Spinal cord (tissue), 10 donors: Measurements from ENCODE around the gene ZNF496. TPM values are rescaled to one million over a fixed set of nuclear protein-coding genes. Genes with fewer than 3 reads are reported as not detected.
"Not testable (repeated sequence)": the region's sequence is repeated elsewhere in the genome, so short reads cannot be mapped to it uniquely, and the experiment has no call there.

ENCODE experiments used
- DNase-seq, 6 donors: peaks; one replicate each; pipeline versions ENCODE4 v3.0.0 to v3.0.0-alpha.2; 2013 to 2015; ENCODE audit warnings: low spot score in 6 of 6, low read depth in 4 of 6
- H3K27ac ChIP-seq: one replicate; pipeline ENCODE4 v1.5.1; 2013; ENCODE audit warnings: low read depth, low read length, control low read depth
- H3K27me3 ChIP-seq: one replicate; pipeline ENCODE4 v1.6.1; 2013; ENCODE audit warnings: low read length; ENCODE audit not compliant: control insufficient read depth, insufficient read depth
- H3K36me3 ChIP-seq: one replicate; pipeline ENCODE4 v1.6.1; 2013; ENCODE audit warnings: low read length; ENCODE audit not compliant: control insufficient read depth, insufficient read depth
- H3K4me1 ChIP-seq: one replicate; pipeline ENCODE4 v1.6.1; 2013; ENCODE audit warnings: low read length; ENCODE audit not compliant: control insufficient read depth, insufficient read depth
- H3K4me3 ChIP-seq: one replicate; pipeline ENCODE4 v1.5.1; 2013; ENCODE audit warnings: low read depth, low read length, control low read depth
- H3K9me3 ChIP-seq: one replicate; pipeline ENCODE4 v1.6.1; 2013; ENCODE audit warnings: low read length; ENCODE audit not compliant: control insufficient read depth, insufficient read depth
- WGBS: methylation state at CpG from one replicate; pipeline ENCODE4 v1.1.5; 2013; ENCODE audit warnings: missing lambda C conversion rate; ENCODE audit not compliant: insufficient coverage; 5-methylcytosine and 5-hydroxymethylcytosine counted together
- long read RNA-seq, 4 donors: transcript quantifications; one replicate each; lab custom pipeline, GENCODE V29; 2026
- polyA plus RNA-seq, 2 donors: library from polyadenylated mRNA; unstranded; fragments of 120-200 nt; gene quantifications; one replicate each; pipeline ENCODE4 v1.2.1, GENCODE V29; 2013; ENCODE audit not compliant: insufficient read length in 2 of 2
- total RNA-seq, 2 donors: library from RNA; depleted of rRNA in 1 of 2; stranded (reverse); fragments of 120-200 nt in 1 of 2; fragments of >200 nt in 1 of 2; gene quantifications; one replicate each; pipeline versions ENCODE4 v1.2.3 to v1.2.4, GENCODE V29; 2013 to 2014
- donor health status: healthy.

Gene ZNF496
- total RNA-seq (10 to 100 TPM; 11.2 to 24.2 TPM), polyA plus RNA-seq (10 to 100 TPM; 31.6 to 35.9 TPM)
- long read RNA-seq, donor 1, full-length matches to known transcripts: 5 of 19 reads
- long read RNA-seq, donor 1, partial matches to known transcripts: 14 of 19 reads
- long read RNA-seq, donor 1, other reads (novel, unspliced or antisense): 0 of 19 reads
- long read RNA-seq, donor 2, full-length matches to known transcripts: 1 of 1 reads
- long read RNA-seq, donor 2, partial matches to known transcripts: 0 of 1 reads
- long read RNA-seq, donor 2, other reads (novel, unspliced or antisense): 0 of 1 reads
- long read RNA-seq, donor 3, full-length matches to known transcripts: 1 of 1 reads
- long read RNA-seq, donor 3, partial matches to known transcripts: 0 of 1 reads
- long read RNA-seq, donor 3, other reads (novel, unspliced or antisense): 0 of 1 reads
- long read RNA-seq, donor 4, full-length matches to known transcripts: 6 of 6 reads
- long read RNA-seq, donor 4, partial matches to known transcripts: 0 of 6 reads
- long read RNA-seq, donor 4, other reads (novel, unspliced or antisense): 0 of 6 reads

- WGBS: under 1% methylated on average over 83 of the region's 93 CpGs
- DNase-seq: peak in 4 of 6 donors; percentile 71 to 95 (median 83)
- Histone ChIP-seq H3K4me1 (peaks cover 41% of the 10 kb centered on the region), H3K27me3 (no peaks in the 10 kb centered on the region), H3K36me3 (peaks cover 27% of the 10 kb centered on the region), H3K4me3 (peak within 1 kb of the TSS; percentile 80), H3K9me3 (no peaks in the 10 kb centered on the region), H3K27ac (peak within 1 kb of the TSS; percentile 86)
Measured at GRCh38 chr1:247331525-247332214, at the start of gene ZNF496. ZNF496 (minus strand) TSS chr1:247331867; CDS start chr1:247329578, 2,289 bp downstream.

- H3K27ac ChIP-seq: no peak overlapping the region
- no peaks in the 10 kb centered on the region for H3K9me3 ChIP-seq
- WGBS: 84% methylated on average over 16 of the region's 20 CpGs
- no peaks in the 10 kb centered on the region for H3K36me3 ChIP-seq
- DNase-seq: no peak
- H3K4me3 ChIP-seq: no peak overlapping the region
- H3K4me1 ChIP-seq: peaks cover 6% of the 10 kb centered on the region
- H3K27me3 ChIP-seq: no peaks in the 10 kb centered on the region
Measured at GRCh38 chr1:247378334-247379073, 46.8 kb upstream of the ZNF496 start.

GRCh38 chr1:247377656-247378055 lies 46.0 kb upstream of the ZNF496 start:
- not testable (repeated sequence) for H3K27me3 ChIP-seq, H3K9me3 ChIP-seq, H3K4me3 ChIP-seq, H3K36me3 ChIP-seq, H3K4me1 ChIP-seq, H3K27ac ChIP-seq, DNase-seq
- WGBS: 45% methylated on average over 2 of the region's 7 CpGs

- no peak overlapping the region for H3K4me3 ChIP-seq
- H3K27ac ChIP-seq: no peak overlapping the region
- no peaks in the 10 kb centered on the region for H3K27me3 ChIP-seq
- DNase-seq: peak in 1 of 6 donors; percentile 37
- 13% methylated on average over 1 of the region's 7 CpGs for WGBS
- peaks cover 11% of the 10 kb centered on the region for H3K4me1 ChIP-seq
- no peaks in the 10 kb centered on the region for H3K9me3 ChIP-seq
- H3K36me3 ChIP-seq: no peaks in the 10 kb centered on the region
Measured at GRCh38 chr1:247376659-247377058, 45.0 kb upstream of the ZNF496 start.

GRCh38 chr1:247375747-247376146 lies 44.1 kb upstream of the ZNF496 start:
- no peaks in the 10 kb centered on the region for H3K27me3 ChIP-seq
- WGBS: 52% methylated on average over 9 of the region's 14 CpGs
- H3K36me3 ChIP-seq: no peaks in the 10 kb centered on the region
- no peak overlapping the region for H3K4me3 ChIP-seq
- H3K4me1 ChIP-seq: peaks cover 11% of the 10 kb centered on the region
- no peak for DNase-seq
- H3K9me3 ChIP-seq: no peaks in the 10 kb centered on the region
- H3K27ac ChIP-seq: no peak overlapping the region

- H3K4me1 ChIP-seq: peaks cover 11% of the 10 kb centered on the region
- H3K27ac ChIP-seq, H3K36me3 ChIP-seq, DNase-seq, H3K4me3 ChIP-seq, H3K9me3 ChIP-seq, H3K27me3 ChIP-seq: not testable (repeated sequence)
- WGBS: 91% methylated on average over 5 of the region's 8 CpGs
Measured at GRCh38 chr1:247374651-247375334, 43.1 kb upstream of the ZNF496 start.

- H3K27me3 ChIP-seq: no peaks in the 10 kb centered on the region
- H3K4me1 ChIP-seq: peaks cover 11% of the 10 kb centered on the region
- WGBS: 28% methylated on average over 25 of the region's 26 CpGs
- H3K9me3 ChIP-seq: no peaks in the 10 kb centered on the region
- H3K36me3 ChIP-seq: no peaks in the 10 kb centered on the region
- no peak overlapping the region for H3K27ac ChIP-seq
- DNase-seq: peak in 2 of 6 donors; percentile 51 to 60
- H3K4me3 ChIP-seq: no peak overlapping the region
Measured at GRCh38 chr1:247373721-247374141, 42.1 kb upstream of the ZNF496 start.

GRCh38 chr1:247371801-247372259 lies 40.2 kb upstream of the ZNF496 start:
- no peak for DNase-seq
- Histone ChIP-seq H3K9me3 (no peaks in the 10 kb centered on the region), H3K4me3 (no peak overlapping the region), H3K27me3 (no peaks in the 10 kb centered on the region), H3K4me1 (peaks cover 10% of the 10 kb centered on the region), H3K27ac (no peak overlapping the region), H3K36me3 (no peaks in the 10 kb centered on the region)
- WGBS: 82% methylated on average over 15 of the region's 16 CpGs
